IMR-90 (cell line): ENCODE data around the gene ZC2HC1B. TPM values are rescaled to one million over a fixed set of nuclear protein-coding genes. Genes with fewer than 3 reads are reported as not detected.

Experiments used
- ATAC-seq: fragments of 200-7000 bp; cut with Tn5 transposase; 2 replicates; pipeline ENCODE4 v1.9.1; 2020; ENCODE audit warnings: low read depth, mild to moderate bottlenecking, moderate library complexity
- BruUV-seq: library from RNA; stranded (reverse); fragments of 400-500 nt; replicated peaks from 2 replicates; lab custom pipeline; 2021; lab: Mats Ljungman, UMichigan
- CTCF ChIA-PET: fragments of 300-600 bp; formaldehyde crosslinking; extraction: SDS; loops from one replicate; lab custom pipeline; 2021; ENCODE audit warnings: antibody characterized with exemption; lab: Yijun Ruan, JAX
- POLR2A ChIA-PET: fragments of 300-600 bp; sonication (Branson Sonifier 250); formaldehyde crosslinking; loops from one replicate; lab custom pipeline; 2022; ENCODE audit warnings: antibody characterized with exemption; ENCODE audit not compliant: unreplicated experiment; lab: Charles Lee
- DNase-seq: peaks from one replicate; pipeline ENCODE4 v3.0.0; 2013
- H2AFZ ChIP-seq: replicated peaks from 2 replicates; pipeline ENCODE3; 2013; ENCODE audit warnings: low read length, mild to moderate bottlenecking; ENCODE audit not compliant: poor library complexity
- H2AK5ac ChIP-seq: 2 replicates; pipeline ENCODE4 v1.6.1; 2013; ENCODE audit warnings: low read depth, low read length, inconsistent platforms
- H2AK9ac ChIP-seq: replicated peaks from 2 replicates; pipeline ENCODE3; 2013; ENCODE audit warnings: mild to moderate bottlenecking, low read depth, low read length, moderate library complexity; ENCODE audit not compliant: poor library complexity
- H2BK120ac ChIP-seq: 2 replicates; pipeline ENCODE4 v1.6.1; 2013; ENCODE audit warnings: low read depth, low read length, inconsistent platforms
- H2BK15ac ChIP-seq: 3 replicates; pipeline ENCODE4 v1.6.1; 2013; ENCODE audit warnings: low read depth, low read length, inconsistent platforms
- H2BK20ac ChIP-seq: 2 replicates; pipeline ENCODE4 v1.6.1; 2013; ENCODE audit warnings: low read depth, mild to moderate bottlenecking, inconsistent platforms, low read length, moderate library complexity
- H2BK5ac ChIP-seq: 2 replicates; pipeline ENCODE4 v1.6.1; 2013; ENCODE audit warnings: mild to moderate bottlenecking, low read depth, low read length, inconsistent platforms; ENCODE audit not compliant: poor library complexity, severe bottlenecking
- H3K14ac ChIP-seq: replicated peaks from 2 replicates; pipeline ENCODE4 v1.6.1; 2013; ENCODE audit warnings: low read depth, low read length, inconsistent platforms
- H3K18ac ChIP-seq: 2 replicates; pipeline ENCODE4 v1.6.1; 2013; ENCODE audit warnings: low read depth, low read length, control low read depth
- H3K23ac ChIP-seq: 2 replicates; pipeline ENCODE4 v1.6.1; 2013; ENCODE audit warnings: low read depth, low read length, inconsistent platforms
- H3K27ac ChIP-seq: 2 replicates; pipeline ENCODE4 v1.5.1; 2013; ENCODE audit warnings: mild to moderate bottlenecking, control low read depth, low read length; ENCODE audit not compliant: insufficient read depth
- H3K27me3 ChIP-seq: 2 replicates; pipeline ENCODE4 v1.6.1; 2013; ENCODE audit warnings: low read length; ENCODE audit not compliant: control insufficient read depth, insufficient read depth
- H3K36me3 ChIP-seq: 2 replicates; pipeline ENCODE4 v1.6.1; 2013; ENCODE audit warnings: low read length, mixed read lengths; ENCODE audit not compliant: control insufficient read depth, insufficient read depth
- H3K4ac ChIP-seq: 2 replicates; pipeline ENCODE4 v1.6.1; 2013; ENCODE audit warnings: low read depth, low read length, inconsistent platforms
- H3K4me1 ChIP-seq: 2 replicates; pipeline ENCODE4 v1.6.1; 2013; ENCODE audit warnings: low read length, mixed read lengths; ENCODE audit not compliant: control insufficient read depth, insufficient read depth
- H3K4me2 ChIP-seq: 2 replicates; pipeline ENCODE4 v1.6.1; 2013; ENCODE audit warnings: low read depth, mild to moderate bottlenecking, control low read depth, low read length, moderate library complexity
- H3K4me3 ChIP-seq: 2 replicates; pipeline ENCODE4 v1.5.1; 2013; ENCODE audit warnings: low read depth, mild to moderate bottlenecking, control low read depth, low read length, moderate library complexity; ENCODE audit not compliant: insufficient read depth
- H3K56ac ChIP-seq: 2 replicates; pipeline ENCODE4 v1.6.1; 2013; ENCODE audit warnings: low read length, inconsistent platforms; ENCODE audit not compliant: insufficient read depth; ENCODE audit errors: extremely low read depth
- H3K79me1 ChIP-seq, 2 experiments: 2 replicates each; pipeline ENCODE4 v1.6.1; 2013; ENCODE audit warnings: low read length in 2 of 2, inconsistent platforms in 1 of 2, low read depth in 1 of 2
- H3K9ac ChIP-seq: 2 replicates; pipeline ENCODE4 v1.6.1; 2013; ENCODE audit warnings: low read depth, low read length, control low read depth
- H3K9me1 ChIP-seq: 2 replicates; pipeline ENCODE4 v1.6.1; 2013; ENCODE audit warnings: low read length, inconsistent platforms; ENCODE audit not compliant: insufficient read depth
- H3K9me3 ChIP-seq: 2 replicates; pipeline ENCODE4 v1.6.1; 2013; ENCODE audit warnings: low read length; ENCODE audit not compliant: control insufficient read depth, insufficient read depth
- H4K20me1 ChIP-seq: 2 replicates; pipeline ENCODE4 v1.6.1; 2013; ENCODE audit warnings: low read length, inconsistent platforms; ENCODE audit not compliant: insufficient read depth
- H4K5ac ChIP-seq: 2 replicates; pipeline ENCODE4 v1.6.1; 2013; ENCODE audit warnings: mild to moderate bottlenecking, low read depth, low read length, control low read depth
- H4K8ac ChIP-seq, 2 experiments: 2 replicates each; pipeline ENCODE4 v1.6.1; 2013; ENCODE audit warnings: low read depth in 2 of 2, low read length in 2 of 2, control low read depth in 1 of 2, inconsistent platforms in 1 of 2
- H4K91ac ChIP-seq: 2 replicates; pipeline ENCODE4 v1.6.1; 2013; ENCODE audit warnings: low read depth, low read length, inconsistent platforms; ENCODE audit not compliant: insufficient read depth
- RAD21 ChIP-seq: IDR thresholded peaks from 2 replicates; pipeline ENCODE4 v1.6.1; 2012; ENCODE audit warnings: low read length, improper control_type of control experiment
- RFX5 ChIP-seq: IDR thresholded peaks from 2 replicates; pipeline ENCODE4 v1.8.0; 2012; ENCODE audit warnings: low read depth, mild to moderate bottlenecking, low read length, moderate library complexity
- whole genome bisulfite sequencing, 2 experiments: methylation state at CpG; one replicate each; pipeline versions ENCODE4 v1.1.5 to v1.1.7; 2013; ENCODE audit warnings: missing lambda C conversion rate in 2 of 2; ENCODE audit not compliant: insufficient read length in 1 of 2; ENCODE audit errors: extremely low coverage in 2 of 2; 5-methylcytosine and 5-hydroxymethylcytosine counted together
- dilution Hi-C: fragments of 300-500 bp; cut with HindIII; formaldehyde crosslinking; loops from one replicate; pipeline ENCODE4 v1.14.3; 2018; ENCODE audit warnings: low sequenced_read_pairs; ENCODE audit not compliant: unreplicated experiment
- in situ Hi-C: fragments of 300-500 bp; cut with MboI; formaldehyde crosslinking; loops from 3 replicates; pipeline ENCODE4 v1.14.3; 2019; ENCODE audit warnings: low sequenced_read_pairs, inconsistent platforms, mixed read lengths
- intact Hi-C: fragments of 100-400 bp; cut with micrococcal nuclease; formaldehyde crosslinking; loops from 2 replicates; pipeline ENCODE4 v1.10.0; 2022
- polyA plus RNA-seq, 3 experiments: library from polyadenylated mRNA; depleted of rRNA; stranded (reverse); fragments of >200 nt; gene quantifications; 2 replicates each; pipeline ENCODE4 v1.2.3, GENCODE V29; 2012; ENCODE audit warnings: low replicate concordance in 1 of 3
- total RNA-seq: library from RNA; depleted of rRNA; stranded (reverse); fragments of >200 nt; gene quantifications from 2 replicates; pipeline ENCODE4 v1.2.3, GENCODE V29; 2012

ZC2HC1B gene
- total and polyA plus RNA-seq, 2 of the 4 experiments (the other 2 are of a cell fraction): not detected

- Histone ChIP-seq H2BK15ac (no peak overlapping the region), H3K9ac (no peak overlapping the region), H4K91ac (no peak overlapping the region), H3K4me1 (peaks cover 6% of the 10 kb centered on the region; the same call in 1 of the 2 replicates), H3K4me2 (no peak overlapping the region), H3K9me1 (peaks cover 6% of the 10 kb centered on the region), H2AFZ (no peak overlapping the region), H2AK5ac (no peak overlapping the region), H2BK5ac (no peak overlapping the region), H3K18ac (no peak overlapping the region), H4K8ac (no peak overlapping the region), H3K4me3 (no peak overlapping the region), H3K27me3 (peaks cover 14% of the 10 kb centered on the region), H3K27ac (no peak overlapping the region), H4K5ac (no peak overlapping the region), H4K20me1 (no peaks in the 10 kb centered on the region), H3K9me3 (no peaks in the 10 kb centered on the region), H3K56ac (no peak overlapping the region), H3K79me1 (peaks cover 0 to 9% of the 10 kb centered on the region in 2 experiments; a peak in 1 of 4 replicates), H3K4ac (no peak overlapping the region), H3K36me3 (peaks cover 16% of the 10 kb centered on the region), H2BK120ac (no peak overlapping the region), H2BK20ac (no peak overlapping the region), H3K14ac (no peak overlapping the region), H2AK9ac (no peak overlapping the region), H3K23ac (no peak overlapping the region)
- ChIA-PET CTCF (interaction anchor here (0.7 kb wide), 1 partner anchor 14 kb away, joined by 4 read pairs; no protein-coding TSS in a partner anchor), POLR2A (no interaction called here)
- ATAC-seq: no peak
- no TSS peak for BruUV-seq
- dilution Hi-C loops (no loop called here), intact Hi-C loops (no loop called here), in situ Hi-C loops (no loop called here)
- no peak for DNase-seq
- no CpG with 5 or more reads among the region's 7 CpGs for WGBS, 2 experiments
- no peak for TF ChIP-seq RAD21
- TF ChIP-seq RFX5: no peak
These were observed 99.1 kb downstream of the ZC2HC1B start for GRCh38 chr6:143963158-143963919.
